Glutamatergic neuron (in vitro differentiated cells): ENCODE data around the gene RNF32. TPM values are rescaled to one million over a fixed set of nuclear protein-coding genes. Genes with fewer than 3 reads are reported as not detected.
A peak's percentile ranks its signal among the peaks of the same experiment; 100 is the strongest.

Source experiments
- DNase-seq: peaks from one replicate; pipeline ENCODE4 v3.0.0; 2022
- H3K27ac Mint-ChIP-seq: one replicate; pipeline ENCODE4 v1.8.0; 2020; ENCODE audit warnings: mild to moderate bottlenecking, mixed read lengths, inconsistent platforms; ENCODE audit not compliant: unreplicated experiment
- H3K27me3 Mint-ChIP-seq: one replicate; pipeline ENCODE4 v1.8.0; 2020; ENCODE audit warnings: mild to moderate bottlenecking, moderate library complexity, mixed read lengths, inconsistent platforms; ENCODE audit not compliant: unreplicated experiment
- H3K36me3 Mint-ChIP-seq: one replicate; pipeline ENCODE4 v1.8.0; 2020; ENCODE audit warnings: mild to moderate bottlenecking, mixed read lengths, inconsistent platforms; ENCODE audit not compliant: unreplicated experiment
- H3K4me1 Mint-ChIP-seq: one replicate; pipeline ENCODE4 v1.8.0; 2020; ENCODE audit warnings: mild to moderate bottlenecking, low read depth, mixed read lengths, inconsistent platforms; ENCODE audit not compliant: unreplicated experiment
- H3K4me3 Mint-ChIP-seq: one replicate; pipeline ENCODE4 v1.8.0; 2020; ENCODE audit warnings: mild to moderate bottlenecking, mixed read lengths, inconsistent platforms; ENCODE audit not compliant: unreplicated experiment
- H3K9me3 Mint-ChIP-seq: one replicate; pipeline ENCODE4 v1.8.0; 2020; ENCODE audit warnings: mild to moderate bottlenecking, moderate library complexity, mixed read lengths, inconsistent platforms; ENCODE audit not compliant: unreplicated experiment
- total RNA-seq: library from RNA; stranded (reverse); fragmentation: NEBNext Ultra II Directional; extraction: Animal tissue kit (Norgen Biotek cat#: 25700); gene quantifications from one replicate; pipeline ENCODE4 v1.2.1, GENCODE V29; 2021; ENCODE audit not compliant: unreplicated experiment
- TF ChIP-seq, protein P1 (sequence below): fragments of 200-600 bp; sonication (generic); IDR thresholded peaks from one replicate; pipeline ENCODE4 v1.5.0; 2021; ENCODE audit not compliant: partially characterized antibody, unreplicated experiment

The RNF32 gene
- total RNA-seq, 1 donor from 2014 or later = 2.2 TPM

DNA sequence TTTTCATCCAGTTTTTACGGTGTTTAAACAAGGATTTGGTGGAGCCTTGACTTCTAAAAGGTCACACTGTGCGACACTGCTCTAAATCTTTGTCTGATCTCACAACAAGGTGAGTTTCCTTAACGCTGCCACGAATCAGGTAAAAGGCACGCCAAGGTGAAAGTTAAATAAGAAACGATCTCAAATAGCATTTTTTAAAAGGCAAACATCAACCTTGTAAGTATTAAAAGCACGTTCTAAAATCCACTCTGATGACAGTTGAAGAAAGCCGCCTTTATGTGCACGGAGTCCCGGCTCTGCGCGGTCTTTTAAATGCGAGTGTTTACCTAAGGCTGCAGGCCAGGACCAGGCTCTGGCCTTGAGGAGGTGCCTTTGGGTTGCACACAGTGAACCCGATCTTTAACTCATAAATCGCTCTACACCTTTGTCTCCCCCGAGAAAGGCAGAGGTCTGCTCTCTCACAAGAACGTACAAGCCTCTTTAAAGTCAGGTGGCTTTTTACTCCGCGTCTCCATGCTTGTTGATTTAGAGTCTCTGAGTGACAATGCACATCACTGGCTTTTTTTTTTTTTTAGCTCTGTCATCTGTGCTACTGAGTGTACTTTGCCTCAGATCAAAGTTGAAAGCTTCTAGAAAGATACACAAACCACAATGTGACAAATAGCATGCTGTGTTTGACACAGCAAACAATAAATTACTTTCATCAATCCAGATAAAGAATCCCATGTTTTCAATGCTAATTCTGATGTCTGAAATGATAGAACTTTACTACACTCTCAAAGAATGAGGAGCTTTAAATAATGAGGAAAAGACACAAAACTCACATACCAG is 25.9 kb upstream of the RNF32 start:
- DNase-seq = no peak
- Mint-ChIP-seq H3K9me3 (peaks cover 4% of the 10 kb centered on the region), H3K36me3 (no peaks in the 10 kb centered on the region), H3K4me1 (no peaks in the 10 kb centered on the region), H3K27me3 (peaks cover 8% of the 10 kb centered on the region), H3K27ac (no peak overlapping the region), H3K4me3 (no peak overlapping the region)
- TF ChIP-seq, protein P1, sequence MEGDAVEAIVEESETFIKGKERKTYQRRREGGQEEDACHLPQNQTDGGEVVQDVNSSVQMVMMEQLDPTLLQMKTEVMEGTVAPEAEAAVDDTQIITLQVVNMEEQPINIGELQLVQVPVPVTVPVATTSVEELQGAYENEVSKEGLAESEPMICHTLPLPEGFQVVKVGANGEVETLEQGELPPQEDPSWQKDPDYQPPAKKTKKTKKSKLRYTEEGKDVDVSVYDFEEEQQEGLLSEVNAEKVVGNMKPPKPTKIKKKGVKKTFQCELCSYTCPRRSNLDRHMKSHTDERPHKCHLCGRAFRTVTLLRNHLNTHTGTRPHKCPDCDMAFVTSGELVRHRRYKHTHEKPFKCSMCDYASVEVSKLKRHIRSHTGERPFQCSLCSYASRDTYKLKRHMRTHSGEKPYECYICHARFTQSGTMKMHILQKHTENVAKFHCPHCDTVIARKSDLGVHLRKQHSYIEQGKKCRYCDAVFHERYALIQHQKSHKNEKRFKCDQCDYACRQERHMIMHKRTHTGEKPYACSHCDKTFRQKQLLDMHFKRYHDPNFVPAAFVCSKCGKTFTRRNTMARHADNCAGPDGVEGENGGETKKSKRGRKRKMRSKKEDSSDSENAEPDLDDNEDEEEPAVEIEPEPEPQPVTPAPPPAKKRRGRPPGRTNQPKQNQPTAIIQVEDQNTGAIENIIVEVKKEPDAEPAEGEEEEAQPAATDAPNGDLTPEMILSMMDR = no peak

DNA sequence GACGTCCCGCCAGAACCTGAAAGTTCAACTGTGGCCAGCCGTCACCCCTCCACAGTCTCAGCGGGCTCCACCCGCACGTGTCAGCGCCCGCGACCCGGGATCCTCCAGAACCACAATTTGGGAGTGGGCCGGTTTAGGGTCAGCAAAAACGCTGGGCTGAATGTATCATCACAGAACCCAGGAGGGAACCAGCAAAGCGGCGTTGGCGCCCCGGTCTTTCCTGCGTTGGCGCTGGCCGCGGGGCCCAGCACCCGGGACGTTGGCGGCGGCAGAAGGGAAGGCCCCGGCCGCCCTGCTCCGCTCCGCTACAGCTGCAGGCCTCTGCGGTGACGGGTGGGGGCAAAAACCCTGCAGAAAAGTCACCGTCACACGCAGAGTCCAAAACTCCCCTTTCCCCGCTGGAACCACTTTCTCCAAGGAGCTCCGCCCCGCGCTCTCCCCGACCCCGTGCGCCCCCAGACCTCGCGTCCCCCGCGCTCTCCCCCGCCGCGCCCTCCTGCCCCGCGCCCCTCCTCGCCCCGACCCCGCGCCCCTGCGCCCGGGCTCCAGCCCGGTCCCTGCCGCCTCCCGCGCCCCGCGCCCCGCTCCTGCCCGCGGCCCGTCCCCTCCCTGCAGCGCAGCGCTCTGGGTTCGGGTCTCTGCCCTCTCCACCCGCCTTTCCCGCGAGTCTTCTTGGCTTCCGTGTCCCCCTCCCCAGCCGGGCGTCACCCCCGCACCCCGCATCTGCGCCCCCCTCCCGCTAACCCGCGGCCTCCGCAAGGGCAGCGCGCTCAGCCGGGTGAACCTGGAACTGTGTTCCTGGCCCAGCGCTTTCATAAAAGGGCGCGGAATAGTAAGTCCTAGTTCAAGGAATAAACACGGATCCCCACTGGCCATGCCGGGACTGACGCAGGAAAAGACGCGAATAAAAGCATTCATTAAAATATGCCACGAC is 24.0 kb upstream of the RNF32 start:
- H3K27ac Mint-ChIP-seq = no peak overlapping the region
- H3K4me3 Mint-ChIP-seq = peak overlapping the region; percentile 84
- TF ChIP-seq, protein P1 = no peak
- no peaks in the 10 kb centered on the region for H3K4me1 Mint-ChIP-seq
- peaks cover 4% of the 10 kb centered on the region for H3K9me3 Mint-ChIP-seq
- peaks cover 8% of the 10 kb centered on the region for H3K27me3 Mint-ChIP-seq
- H3K36me3 Mint-ChIP-seq = peaks cover 5% of the 10 kb centered on the region
- DNase-seq = peak; percentile 44

DNA sequence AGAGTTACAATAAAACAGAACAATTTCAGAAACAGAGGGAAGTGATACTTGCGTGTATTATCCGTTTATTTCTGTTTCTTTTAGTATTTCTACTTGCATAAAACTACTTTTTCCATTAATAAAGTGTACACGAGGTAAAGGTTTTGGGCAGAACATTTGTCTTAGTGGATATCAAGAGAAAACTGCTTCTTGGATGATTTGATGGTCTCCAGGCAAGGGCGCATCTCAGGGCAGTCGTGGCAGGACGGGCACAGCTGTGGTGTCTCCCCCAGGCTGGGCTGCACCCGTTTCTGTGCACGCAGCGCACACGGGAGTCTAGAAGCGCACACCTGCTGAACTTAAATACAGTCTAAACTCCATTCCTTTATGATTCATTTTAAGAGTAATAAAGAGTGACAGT is 23.4 kb upstream of the RNF32 start:
- H3K9me3 Mint-ChIP-seq = peaks cover 4% of the 10 kb centered on the region
- TF ChIP-seq, protein P1 = no peak
- no peak overlapping the region for H3K27ac Mint-ChIP-seq
- H3K4me3 Mint-ChIP-seq = peak overlapping the region; percentile 84
- no peak for DNase-seq
- no peaks in the 10 kb centered on the region for H3K4me1 Mint-ChIP-seq
- H3K36me3 Mint-ChIP-seq = peaks cover 6% of the 10 kb centered on the region
- H3K27me3 Mint-ChIP-seq = peaks cover 8% of the 10 kb centered on the region

DNA sequence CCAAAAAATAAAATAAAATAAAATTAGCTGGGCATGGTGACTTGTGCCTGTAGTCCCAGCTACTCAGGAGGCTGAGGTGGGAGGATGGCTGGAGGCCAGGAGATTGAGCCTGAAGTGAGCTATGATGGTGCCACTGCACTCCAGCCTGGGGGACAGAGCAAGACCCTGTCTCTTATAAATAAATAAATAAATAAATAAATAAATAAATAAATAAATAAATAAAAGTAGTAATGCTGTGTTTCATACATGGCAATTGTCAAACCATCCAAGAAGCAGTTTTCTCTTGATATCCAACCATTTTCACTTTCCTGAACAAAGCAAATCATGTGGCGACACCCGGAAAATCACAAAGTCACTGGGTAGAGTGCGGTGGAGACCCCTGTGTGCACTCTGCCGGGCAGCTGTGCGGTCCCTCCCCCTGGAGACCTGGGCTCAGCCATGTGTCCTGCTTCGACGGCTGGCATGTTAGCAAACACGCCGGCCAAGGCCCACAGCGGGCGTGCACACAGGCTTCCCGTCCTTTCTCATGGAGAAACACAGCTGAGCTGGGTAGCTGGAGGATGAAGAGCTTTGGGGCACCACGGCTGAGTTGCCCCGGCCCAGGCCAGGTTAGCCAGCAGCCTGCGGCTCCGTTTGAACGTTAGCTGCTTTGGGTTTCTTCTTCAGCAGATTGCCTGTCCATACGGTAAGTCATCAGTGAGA is 22.3 kb upstream of the RNF32 start:
- DNase-seq = no peak
- peaks cover 6% of the 10 kb centered on the region for H3K36me3 Mint-ChIP-seq
- H3K27me3 Mint-ChIP-seq = peaks cover 8% of the 10 kb centered on the region
- H3K9me3 Mint-ChIP-seq = peaks cover 4% of the 10 kb centered on the region
- TF ChIP-seq, protein P1 = no peak
- no peak overlapping the region for H3K27ac Mint-ChIP-seq
- H3K4me1 Mint-ChIP-seq = no peaks in the 10 kb centered on the region
- no peak overlapping the region for H3K4me3 Mint-ChIP-seq
